B cell (primary cell): ENCODE data around the gene EXD2.

Source experiments
- EZH2 ChIP-seq: IDR thresholded peaks from 2 replicates; pipeline ENCODE4 v1.6.1; 2012; ENCODE audit warnings: borderline replicate concordance, low read depth, mild to moderate bottlenecking, moderate library complexity, low read length; ENCODE audit not compliant: insufficient read depth, poor library complexity, severe bottlenecking
- TF ChIP-seq, protein P1 (sequence below): fragments of 200-600 bp; IDR thresholded peaks from one replicate; pipeline ENCODE4 v1.8.0; 2022; ENCODE audit warnings: antibody characterized with exemption, mild to moderate bottlenecking

DNA sequence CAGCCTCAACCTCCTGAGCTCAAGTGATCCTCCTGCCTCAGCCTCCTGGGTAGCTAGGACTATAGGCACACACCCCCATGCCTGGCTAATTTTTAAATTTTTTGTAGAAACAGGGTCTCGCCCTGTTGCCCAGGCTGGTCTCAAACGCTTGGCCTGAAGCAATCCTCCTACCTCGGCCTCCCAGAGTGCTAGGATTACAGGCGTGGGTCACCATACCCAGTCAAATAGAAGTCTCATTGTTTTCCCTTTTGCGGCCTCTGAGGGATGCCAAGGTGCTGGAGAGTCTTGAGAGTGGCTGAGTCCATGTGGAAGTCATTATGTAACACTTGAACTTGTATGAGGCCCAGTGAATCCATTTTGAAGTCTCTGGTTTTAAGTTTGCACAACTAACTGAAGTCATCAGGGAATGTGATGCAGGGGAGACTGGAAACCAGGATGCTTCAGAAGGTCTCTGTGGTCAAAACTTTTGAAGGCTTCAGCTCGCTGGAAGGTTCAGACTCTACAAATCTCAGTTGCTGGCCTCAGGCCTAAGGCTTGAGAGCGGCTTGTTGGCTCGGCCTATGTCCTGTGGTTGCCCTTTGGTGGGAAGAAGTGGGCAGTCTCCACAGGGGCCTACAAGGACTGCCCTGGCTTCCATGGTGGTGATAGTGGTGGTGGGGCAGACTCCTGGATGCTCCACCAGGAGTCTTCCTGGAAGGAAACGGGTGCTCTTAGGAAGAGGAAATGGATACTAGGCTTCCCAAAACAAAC lies 97.8 kb downstream of the EXD2 start:
- TF ChIP-seq, protein P1, sequence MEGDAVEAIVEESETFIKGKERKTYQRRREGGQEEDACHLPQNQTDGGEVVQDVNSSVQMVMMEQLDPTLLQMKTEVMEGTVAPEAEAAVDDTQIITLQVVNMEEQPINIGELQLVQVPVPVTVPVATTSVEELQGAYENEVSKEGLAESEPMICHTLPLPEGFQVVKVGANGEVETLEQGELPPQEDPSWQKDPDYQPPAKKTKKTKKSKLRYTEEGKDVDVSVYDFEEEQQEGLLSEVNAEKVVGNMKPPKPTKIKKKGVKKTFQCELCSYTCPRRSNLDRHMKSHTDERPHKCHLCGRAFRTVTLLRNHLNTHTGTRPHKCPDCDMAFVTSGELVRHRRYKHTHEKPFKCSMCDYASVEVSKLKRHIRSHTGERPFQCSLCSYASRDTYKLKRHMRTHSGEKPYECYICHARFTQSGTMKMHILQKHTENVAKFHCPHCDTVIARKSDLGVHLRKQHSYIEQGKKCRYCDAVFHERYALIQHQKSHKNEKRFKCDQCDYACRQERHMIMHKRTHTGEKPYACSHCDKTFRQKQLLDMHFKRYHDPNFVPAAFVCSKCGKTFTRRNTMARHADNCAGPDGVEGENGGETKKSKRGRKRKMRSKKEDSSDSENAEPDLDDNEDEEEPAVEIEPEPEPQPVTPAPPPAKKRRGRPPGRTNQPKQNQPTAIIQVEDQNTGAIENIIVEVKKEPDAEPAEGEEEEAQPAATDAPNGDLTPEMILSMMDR = no peak
- no peak for TF ChIP-seq EZH2
